DOHH2 (cell line): Measurements from ENCODE around the gene AUTS2.

Experiments used
- H3F3A ChIP-seq: fragments of 200-600 bp; sonication (generic), shearing (Covaris generic); 2 replicates; pipeline ENCODE4 v1.6.0; 2016; ENCODE audit warnings: antibody characterized with exemption, mild to moderate bottlenecking; ENCODE audit not compliant: control insufficient read depth, insufficient read depth
- H3K27ac ChIP-seq: fragments of 200-600 bp; sonication (generic); 2 replicates; pipeline ENCODE4 v1.5.1; 2014; ENCODE audit warnings: low read depth, mild to moderate bottlenecking, low read length, moderate library complexity
- H3K27me3 ChIP-seq: fragments of 200-600 bp; sonication (generic); 2 replicates; pipeline ENCODE4 v1.6.1; 2014; ENCODE audit warnings: mild to moderate bottlenecking, low read length, mixed read lengths; ENCODE audit not compliant: control insufficient read depth
- H3K36me3 ChIP-seq: fragments of 200-600 bp; sonication (generic); 2 replicates; pipeline ENCODE4 v1.6.1; 2014; ENCODE audit warnings: mild to moderate bottlenecking, low read length, moderate library complexity, mixed read lengths; ENCODE audit not compliant: control insufficient read depth
- H3K4me1 ChIP-seq: fragments of 200-600 bp; sonication (generic); 2 replicates; pipeline ENCODE4 v1.6.1; 2014; ENCODE audit warnings: mild to moderate bottlenecking, low read length, mixed read lengths; ENCODE audit not compliant: control insufficient read depth
- H3K4me2 ChIP-seq: fragments of 200-600 bp; sonication (generic); 2 replicates; pipeline ENCODE4 v1.6.0; 2014; ENCODE audit warnings: mild to moderate bottlenecking, low read length, moderate library complexity
- H3K4me3 ChIP-seq: fragments of 200-600 bp; sonication (generic); 2 replicates; pipeline ENCODE4 v1.5.1; 2014; ENCODE audit warnings: mild to moderate bottlenecking, low read length, mixed read lengths
- H3K79me2 ChIP-seq: fragments of 200-600 bp; sonication (generic); 2 replicates; pipeline ENCODE4 v1.6.1; 2014; ENCODE audit warnings: mild to moderate bottlenecking, low read length, mixed read lengths; ENCODE audit not compliant: control insufficient read depth
- H3K9me2 ChIP-seq: fragments of 200-600 bp; sonication (generic); replicated peaks from 2 replicates; pipeline ENCODE4 v1.6.1; 2014; ENCODE audit warnings: mild to moderate bottlenecking, low read length, mixed read lengths; ENCODE audit not compliant: control insufficient read depth
- H3K9me3 ChIP-seq: fragments of 200-600 bp; sonication (generic); 2 replicates; pipeline ENCODE4 v1.6.1; 2014; ENCODE audit warnings: antibody characterized with exemption, low read length, mixed read lengths; ENCODE audit not compliant: control insufficient read depth, insufficient read depth
- H4K20me1 ChIP-seq: fragments of 200-600 bp; sonication (generic); 2 replicates; pipeline ENCODE4 v1.6.0; 2014; ENCODE audit warnings: low read depth, mild to moderate bottlenecking, antibody characterized with exemption, low read length, moderate library complexity; ENCODE audit not compliant: control insufficient read depth, insufficient read depth
- EZH2phosphoT487 ChIP-seq: fragments of 200-600 bp; sonication (generic); IDR thresholded peaks from 2 replicates; pipeline ENCODE4 v1.6.1; 2017; ENCODE audit warnings: borderline replicate concordance, mild to moderate bottlenecking, antibody characterized with exemption, low read length, moderate library complexity, mixed read lengths
- TF ChIP-seq, protein P1 (sequence below): fragments of 200-600 bp; sonication (generic); IDR thresholded peaks from one replicate; pipeline ENCODE4 v1.5.1; 2014; ENCODE audit warnings: antibody characterized with exemption, mild to moderate bottlenecking, low read depth, low read length; ENCODE audit not compliant: poor library complexity, severe bottlenecking

The AUTS2 gene

GRCh38 chr7:69643708-69644445 lies 45.6 kb downstream of the AUTS2 start:
- Histone ChIP-seq H3K27ac (no peak overlapping the region), H3K4me1 (peaks cover 16% of the 10 kb centered on the region), H4K20me1 (peaks cover 8% of the 10 kb centered on the region; the same call in 1 of the 2 replicates), H3K9me2 (no peaks in the 10 kb centered on the region), H3K4me3 (no peak overlapping the region), H3K79me2 (peaks cover 99% of the 10 kb centered on the region), H3K4me2 (no peak overlapping the region), H3K27me3 (no peaks in the 10 kb centered on the region), H3F3A (no peaks in the 10 kb centered on the region), H3K36me3 (no peaks in the 10 kb centered on the region), H3K9me3 (no peaks in the 10 kb centered on the region)
- TF ChIP-seq, protein P1, sequence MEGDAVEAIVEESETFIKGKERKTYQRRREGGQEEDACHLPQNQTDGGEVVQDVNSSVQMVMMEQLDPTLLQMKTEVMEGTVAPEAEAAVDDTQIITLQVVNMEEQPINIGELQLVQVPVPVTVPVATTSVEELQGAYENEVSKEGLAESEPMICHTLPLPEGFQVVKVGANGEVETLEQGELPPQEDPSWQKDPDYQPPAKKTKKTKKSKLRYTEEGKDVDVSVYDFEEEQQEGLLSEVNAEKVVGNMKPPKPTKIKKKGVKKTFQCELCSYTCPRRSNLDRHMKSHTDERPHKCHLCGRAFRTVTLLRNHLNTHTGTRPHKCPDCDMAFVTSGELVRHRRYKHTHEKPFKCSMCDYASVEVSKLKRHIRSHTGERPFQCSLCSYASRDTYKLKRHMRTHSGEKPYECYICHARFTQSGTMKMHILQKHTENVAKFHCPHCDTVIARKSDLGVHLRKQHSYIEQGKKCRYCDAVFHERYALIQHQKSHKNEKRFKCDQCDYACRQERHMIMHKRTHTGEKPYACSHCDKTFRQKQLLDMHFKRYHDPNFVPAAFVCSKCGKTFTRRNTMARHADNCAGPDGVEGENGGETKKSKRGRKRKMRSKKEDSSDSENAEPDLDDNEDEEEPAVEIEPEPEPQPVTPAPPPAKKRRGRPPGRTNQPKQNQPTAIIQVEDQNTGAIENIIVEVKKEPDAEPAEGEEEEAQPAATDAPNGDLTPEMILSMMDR = no peak
- no peak for TF ChIP-seq EZH2phosphoT487

DNA sequence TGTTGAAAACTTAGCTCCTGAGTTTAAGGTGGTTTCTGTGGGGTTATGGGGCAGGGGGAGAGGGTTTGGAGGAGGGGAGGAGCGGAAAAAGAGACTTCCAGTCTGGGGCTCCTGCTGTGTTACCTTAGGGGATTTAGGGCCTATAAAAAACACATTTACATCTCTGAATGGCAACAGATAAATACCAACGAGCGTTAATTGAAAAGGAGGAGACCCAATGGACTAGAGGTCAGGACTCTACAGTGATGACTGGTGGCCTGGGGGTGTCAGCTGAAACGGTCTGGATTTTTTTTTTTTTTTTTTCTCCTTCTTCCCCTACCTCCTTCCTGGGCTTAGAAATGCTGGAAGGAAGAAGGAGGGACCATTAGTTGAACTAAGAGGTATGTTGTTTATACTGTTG lies 47.4 kb downstream of the AUTS2 start:
- no peak overlapping the region for H3K4me2 ChIP-seq
- peaks cover 10% of the 10 kb centered on the region for H3K4me1 ChIP-seq
- H3F3A ChIP-seq = no peaks in the 10 kb centered on the region
- H3K9me3 ChIP-seq = no peaks in the 10 kb centered on the region
- 0 out of 2 replicates have a peak, but pooled peaks cover 8% of the 10 kb centered on the region for H4K20me1 ChIP-seq
- peaks cover 99% of the 10 kb centered on the region for H3K79me2 ChIP-seq
- H3K36me3 ChIP-seq = no peaks in the 10 kb centered on the region
- no peaks in the 10 kb centered on the region for H3K27me3 ChIP-seq
- TF ChIP-seq, protein P1 = no peak
- no peak for TF ChIP-seq EZH2phosphoT487
- H3K9me2 ChIP-seq = no peaks in the 10 kb centered on the region
- no peak overlapping the region for H3K27ac ChIP-seq
- no peak overlapping the region for H3K4me3 ChIP-seq

- Histone ChIP-seq H3F3A (0 out of 2 replicates have a peak, but pooled peaks cover 5% of the 10 kb centered on the region), H4K20me1 (peaks cover 14% of the 10 kb centered on the region; the same call in 1 of the 2 replicates), H3K9me2 (no peaks in the 10 kb centered on the region), H3K36me3 (no peaks in the 10 kb centered on the region), H3K4me1 (peaks cover 52% of the 10 kb centered on the region), H3K9me3 (no peaks in the 10 kb centered on the region), H3K4me3 (no peak overlapping the region), H3K4me2 (no peak overlapping the region), H3K27ac (no peak overlapping the region), H3K27me3 (no peaks in the 10 kb centered on the region), H3K79me2 (peaks cover 99% of the 10 kb centered on the region)
- TF ChIP-seq, protein P1 = no peak
- no peak for TF ChIP-seq EZH2phosphoT487
Observed at GRCh38 chr7:69651101-69651590, 52.9 kb downstream of the AUTS2 start.
